OCI-LY1 (cell line): Measurements from ENCODE around the gene ZNF76.

ENCODE experiments used
- EZH2 ChIP-seq: fragments of 200-600 bp; sonication (generic), shearing (Covaris generic); IDR thresholded peaks from 2 replicates; pipeline ENCODE4 v1.8.0; 2017; ENCODE audit warnings: borderline replicate concordance, mixed run types, mild to moderate bottlenecking, antibody characterized with exemption, low read length, moderate library complexity, mixed read lengths
- TF ChIP-seq, protein P1 (sequence below): fragments of 200-600 bp; sonication (generic), shearing (Covaris generic); IDR thresholded peaks from 2 replicates; pipeline ENCODE4 v1.5.1; 2017; ENCODE audit warnings: mild to moderate bottlenecking, antibody characterized with exemption, low read length, moderate library complexity, mixed read lengths

DNA sequence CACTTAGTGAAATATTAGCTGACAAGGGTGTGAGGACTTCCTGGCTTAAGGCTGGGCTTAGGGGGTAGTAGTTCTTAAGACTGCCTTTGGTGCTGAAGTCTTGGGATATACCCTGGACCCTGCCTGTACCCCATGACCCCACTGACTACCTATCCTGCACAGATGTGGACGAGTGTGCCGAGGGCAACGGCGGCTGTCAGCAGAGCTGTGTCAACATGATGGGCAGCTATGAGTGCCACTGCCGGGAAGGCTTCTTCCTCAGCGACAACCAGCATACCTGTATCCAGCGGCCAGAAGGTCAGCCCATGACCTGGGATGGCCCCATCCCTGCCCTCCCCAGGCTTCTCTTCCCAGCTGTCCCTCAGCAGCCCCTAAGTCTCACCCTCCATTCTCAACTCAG is 28.0 kb upstream of the ZNF76 start:
- TF ChIP-seq, protein P1, sequence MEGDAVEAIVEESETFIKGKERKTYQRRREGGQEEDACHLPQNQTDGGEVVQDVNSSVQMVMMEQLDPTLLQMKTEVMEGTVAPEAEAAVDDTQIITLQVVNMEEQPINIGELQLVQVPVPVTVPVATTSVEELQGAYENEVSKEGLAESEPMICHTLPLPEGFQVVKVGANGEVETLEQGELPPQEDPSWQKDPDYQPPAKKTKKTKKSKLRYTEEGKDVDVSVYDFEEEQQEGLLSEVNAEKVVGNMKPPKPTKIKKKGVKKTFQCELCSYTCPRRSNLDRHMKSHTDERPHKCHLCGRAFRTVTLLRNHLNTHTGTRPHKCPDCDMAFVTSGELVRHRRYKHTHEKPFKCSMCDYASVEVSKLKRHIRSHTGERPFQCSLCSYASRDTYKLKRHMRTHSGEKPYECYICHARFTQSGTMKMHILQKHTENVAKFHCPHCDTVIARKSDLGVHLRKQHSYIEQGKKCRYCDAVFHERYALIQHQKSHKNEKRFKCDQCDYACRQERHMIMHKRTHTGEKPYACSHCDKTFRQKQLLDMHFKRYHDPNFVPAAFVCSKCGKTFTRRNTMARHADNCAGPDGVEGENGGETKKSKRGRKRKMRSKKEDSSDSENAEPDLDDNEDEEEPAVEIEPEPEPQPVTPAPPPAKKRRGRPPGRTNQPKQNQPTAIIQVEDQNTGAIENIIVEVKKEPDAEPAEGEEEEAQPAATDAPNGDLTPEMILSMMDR = no peak
- TF ChIP-seq EZH2 = no peak
